ENCODE data around the gene RFX8. TPM values are rescaled to one million over a fixed set of nuclear protein-coding genes. Genes with fewer than 3 reads are reported as not detected.
A peak's percentile ranks its signal among the peaks of the same experiment; 100 is the strongest.

RFX8 gene
- total RNA-seq, 1 donor from 2014 or later, result 0.65 TPM

GRCh38 chr2:101399021-101399799 is 75.7 kb downstream of the RFX8 start:
- no peaks in the 10 kb centered on the region for H3K36me3 Mint-ChIP-seq
- no peak overlapping the region for H3K4me3 Mint-ChIP-seq
- H3K27ac Mint-ChIP-seq, result no peak overlapping the region
- H3K27me3 Mint-ChIP-seq (ENCODE audit: low read depth), result peaks cover 44% of the 10 kb centered on the region
- no peak for DNase-seq (ENCODE audit: low spot score in 2 of 2, unreplicated experiment in 2 of 2)
- H3K4me1 Mint-ChIP-seq, result peaks cover 5% of the 10 kb centered on the region
- TF ChIP-seq, protein P1, sequence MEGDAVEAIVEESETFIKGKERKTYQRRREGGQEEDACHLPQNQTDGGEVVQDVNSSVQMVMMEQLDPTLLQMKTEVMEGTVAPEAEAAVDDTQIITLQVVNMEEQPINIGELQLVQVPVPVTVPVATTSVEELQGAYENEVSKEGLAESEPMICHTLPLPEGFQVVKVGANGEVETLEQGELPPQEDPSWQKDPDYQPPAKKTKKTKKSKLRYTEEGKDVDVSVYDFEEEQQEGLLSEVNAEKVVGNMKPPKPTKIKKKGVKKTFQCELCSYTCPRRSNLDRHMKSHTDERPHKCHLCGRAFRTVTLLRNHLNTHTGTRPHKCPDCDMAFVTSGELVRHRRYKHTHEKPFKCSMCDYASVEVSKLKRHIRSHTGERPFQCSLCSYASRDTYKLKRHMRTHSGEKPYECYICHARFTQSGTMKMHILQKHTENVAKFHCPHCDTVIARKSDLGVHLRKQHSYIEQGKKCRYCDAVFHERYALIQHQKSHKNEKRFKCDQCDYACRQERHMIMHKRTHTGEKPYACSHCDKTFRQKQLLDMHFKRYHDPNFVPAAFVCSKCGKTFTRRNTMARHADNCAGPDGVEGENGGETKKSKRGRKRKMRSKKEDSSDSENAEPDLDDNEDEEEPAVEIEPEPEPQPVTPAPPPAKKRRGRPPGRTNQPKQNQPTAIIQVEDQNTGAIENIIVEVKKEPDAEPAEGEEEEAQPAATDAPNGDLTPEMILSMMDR (IDR thresholded peaks at IDR 0.05; ENCODE audit: unreplicated experiment), result no peak
- H3K9me3 Mint-ChIP-seq, result no peaks in the 10 kb centered on the region

GRCh38 chr2:101398116-101398821 is 76.6 kb downstream of the RFX8 start:
- TF ChIP-seq, protein P1 (IDR thresholded peaks at IDR 0.05; ENCODE audit: unreplicated experiment), result no peak
- no peak overlapping the region for H3K4me3 Mint-ChIP-seq

DNA sequence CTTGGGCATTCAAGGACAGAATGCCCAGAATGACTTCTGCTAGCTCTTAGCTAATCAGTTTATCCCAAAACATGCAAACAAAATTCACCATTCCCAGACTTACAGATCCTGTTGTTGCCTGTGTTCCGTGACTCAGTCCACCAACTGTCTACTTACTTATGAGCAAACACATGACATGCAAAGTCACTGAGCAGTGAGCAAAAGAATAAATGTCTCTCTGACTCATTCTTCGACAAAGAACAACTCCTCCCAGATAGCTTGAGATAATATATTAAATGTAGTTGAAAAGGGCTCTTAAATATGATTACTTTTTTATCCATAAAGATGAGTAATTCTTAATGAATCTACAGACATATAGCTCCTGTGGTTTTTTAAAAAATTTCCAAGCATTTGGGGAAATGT is 78.6 kb downstream of the RFX8 start:
- no peaks in the 10 kb centered on the region for H3K9me3 Mint-ChIP-seq
- TF ChIP-seq, protein P1 (IDR thresholded peaks at IDR 0.05; ENCODE audit: unreplicated experiment), result no peak
- peaks cover 5% of the 10 kb centered on the region for H3K4me1 Mint-ChIP-seq
- no peak overlapping the region for H3K4me3 Mint-ChIP-seq
- H3K36me3 Mint-ChIP-seq, result no peaks in the 10 kb centered on the region
- H3K27me3 Mint-ChIP-seq (ENCODE audit: low read depth), result peaks cover 40% of the 10 kb centered on the region
- DNase-seq (ENCODE audit: low spot score in 2 of 2, unreplicated experiment in 2 of 2), result no peak
- H3K27ac Mint-ChIP-seq, result no peak overlapping the region

More at GRCh38 chr2:101398116-101398821, 76.6 kb downstream of the RFX8 start:
- H3K36me3 Mint-ChIP-seq, result no peaks in the 10 kb centered on the region
- peaks cover 44% of the 10 kb centered on the region for H3K27me3 Mint-ChIP-seq (ENCODE audit: low read depth)
- peaks cover 5% of the 10 kb centered on the region for H3K4me1 Mint-ChIP-seq
- H3K9me3 Mint-ChIP-seq, result no peaks in the 10 kb centered on the region
- H3K27ac Mint-ChIP-seq, result no peak overlapping the region
- DNase-seq (ENCODE audit: low spot score in 2 of 2, unreplicated experiment in 2 of 2), result no peak

- Mint-ChIP-seq H3K4me1 (peaks cover 5% of the 10 kb centered on the region), H3K36me3 (no peaks in the 10 kb centered on the region), H3K27me3 (ENCODE audit: low read depth) (peaks cover 40% of the 10 kb centered on the region), H3K4me3 (no peak overlapping the region), H3K27ac (no peak overlapping the region), H3K9me3 (no peaks in the 10 kb centered on the region)
- no peak for DNase-seq (ENCODE audit: low spot score in 2 of 2, unreplicated experiment in 2 of 2)
- TF ChIP-seq, protein P1 (IDR thresholded peaks at IDR 0.05; ENCODE audit: unreplicated experiment), result no peak
Measured at GRCh38 chr2:101395545-101396315, 79.2 kb downstream of the RFX8 start.

GRCh38 chr2:101388232-101388631 is 86.7 kb downstream of the RFX8 start:
- Mint-ChIP-seq H3K4me3 (peak overlapping the region; percentile 56), H3K4me1 (peaks cover 6% of the 10 kb centered on the region), H3K27me3 (ENCODE audit: low read depth) (peaks cover 66% of the 10 kb centered on the region), H3K9me3 (no peaks in the 10 kb centered on the region), H3K27ac (no peak overlapping the region), H3K36me3 (no peaks in the 10 kb centered on the region)
- no peak for DNase-seq (ENCODE audit: low spot score in 2 of 2, unreplicated experiment in 2 of 2)
- TF ChIP-seq, protein P1 (IDR thresholded peaks at IDR 0.05; ENCODE audit: unreplicated experiment), result no peak

Measured in mesothelial cell of epicardium (in vitro differentiated cells).